Measurements from ENCODE around the gene PIGT.

DNA sequence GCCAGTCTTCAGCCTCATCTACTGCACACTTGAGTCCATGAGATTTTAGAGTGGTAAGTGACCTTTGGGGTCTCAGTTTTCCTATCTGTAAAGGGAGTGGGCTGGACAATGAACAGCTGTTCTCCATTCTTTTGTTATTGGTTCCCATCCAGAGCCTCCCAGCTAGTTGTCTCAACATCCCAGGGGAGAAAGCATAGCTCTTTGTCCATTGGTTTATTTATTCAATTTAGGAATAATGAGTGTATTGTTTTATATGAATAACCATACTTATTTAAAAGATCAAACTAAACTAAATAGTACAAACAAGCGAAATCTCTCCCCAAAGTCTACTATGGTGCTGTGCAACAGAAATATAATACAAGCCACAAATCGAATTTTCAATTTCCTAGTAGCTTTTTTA is 13.7 kb downstream of the PIGT start:
- TF ChIP-seq, protein P1, sequence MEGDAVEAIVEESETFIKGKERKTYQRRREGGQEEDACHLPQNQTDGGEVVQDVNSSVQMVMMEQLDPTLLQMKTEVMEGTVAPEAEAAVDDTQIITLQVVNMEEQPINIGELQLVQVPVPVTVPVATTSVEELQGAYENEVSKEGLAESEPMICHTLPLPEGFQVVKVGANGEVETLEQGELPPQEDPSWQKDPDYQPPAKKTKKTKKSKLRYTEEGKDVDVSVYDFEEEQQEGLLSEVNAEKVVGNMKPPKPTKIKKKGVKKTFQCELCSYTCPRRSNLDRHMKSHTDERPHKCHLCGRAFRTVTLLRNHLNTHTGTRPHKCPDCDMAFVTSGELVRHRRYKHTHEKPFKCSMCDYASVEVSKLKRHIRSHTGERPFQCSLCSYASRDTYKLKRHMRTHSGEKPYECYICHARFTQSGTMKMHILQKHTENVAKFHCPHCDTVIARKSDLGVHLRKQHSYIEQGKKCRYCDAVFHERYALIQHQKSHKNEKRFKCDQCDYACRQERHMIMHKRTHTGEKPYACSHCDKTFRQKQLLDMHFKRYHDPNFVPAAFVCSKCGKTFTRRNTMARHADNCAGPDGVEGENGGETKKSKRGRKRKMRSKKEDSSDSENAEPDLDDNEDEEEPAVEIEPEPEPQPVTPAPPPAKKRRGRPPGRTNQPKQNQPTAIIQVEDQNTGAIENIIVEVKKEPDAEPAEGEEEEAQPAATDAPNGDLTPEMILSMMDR (conservative IDR thresholded peaks at IDR 0.05 in 1 of 2, IDR thresholded peaks at IDR 0.05 in 1 of 2; ENCODE audit: extremely low read depth in 1 of 2, insufficient read depth in 1 of 2, low read depth in 1 of 2, low read length in 2 of 2) = no peak
- no peak for TF ChIP-seq EZH2 (IDR thresholded peaks at IDR 0.05; ENCODE audit: borderline replicate concordance, low read length)

Data from mammary epithelial cell (primary cell).